HEK293 (cell line): ENCODE results near the gene STEAP1B.

Experiments
- CTCF ChIA-PET: fragments of 350-600 bp; formaldehyde crosslinking; extraction: SDS; loops from one replicate; lab custom pipeline; 2021; ENCODE audit warnings: antibody characterized with exemption; lab: Yijun Ruan, JAX
- POLR2A ChIA-PET: fragments of 300-600 bp; formaldehyde crosslinking; extraction: SDS; loops from one replicate; lab custom pipeline; 2020; ENCODE audit warnings: antibody characterized with exemption, inconsistent platforms; lab: Yijun Ruan, JAX
- H3K27ac ChIP-seq: fragments of 200-500 bp; sonication (Bioruptor generic); 2 replicates; pipeline ENCODE4 v1.5.1; 2014; ENCODE audit warnings: low read depth, low read length, control low read depth, inconsistent platforms; ENCODE audit errors: extremely low read depth
- H3K36me3 ChIP-seq, 2 experiments: fragments of 200-500 bp in 1 of 2; sonication (Bioruptor generic) in 1 of 2; 1 replicate in 1 of 2; 2 replicates in 1 of 2; pipeline ENCODE4 v1.5.1; 2014 to 2017; ENCODE audit warnings: inconsistent platforms in 2 of 2, low read length in 2 of 2; ENCODE audit not compliant: control insufficient read depth in 2 of 2, insufficient read depth in 1 of 2
- H3K4me1 ChIP-seq: fragments of 200-500 bp; sonication (Bioruptor generic); 2 replicates; pipeline ENCODE4 v1.5.1; 2014; ENCODE audit warnings: mild to moderate bottlenecking, low read length, inconsistent platforms; ENCODE audit not compliant: control insufficient read depth, insufficient read depth
- H3K4me3 ChIP-seq: 2 replicates; pipeline ENCODE4 v1.5.1; 2011; ENCODE audit warnings: low read depth, mild to moderate bottlenecking, control low read depth, low read length, moderate library complexity
- H3K9me3 ChIP-seq: fragments of 200-500 bp; sonication (Bioruptor generic); 2 replicates; pipeline ENCODE4 v1.5.1; 2014; ENCODE audit warnings: low read depth, low read length, inconsistent platforms; ENCODE audit not compliant: control insufficient read depth, insufficient read depth
- FEZF1 ChIP-seq: fragments of 450-650 bp; formaldehyde crosslinking; IDR thresholded peaks from 2 replicates; pipeline ENCODE4 v1.5.1; 2016; ENCODE audit warnings: missing biosample characterization, missing genetic modification characterization
- MYNN ChIP-seq: fragments of 450-650 bp; formaldehyde crosslinking; IDR thresholded peaks from 2 replicates; pipeline ENCODE4 v1.5.1; 2016; ENCODE audit warnings: missing biosample characterization, missing genetic modification characterization, borderline replicate concordance
- OSR2 ChIP-seq: fragments of 450-650 bp; formaldehyde crosslinking; IDR thresholded peaks from 2 replicates; pipeline ENCODE4 v1.5.1; 2016; ENCODE audit warnings: missing biosample characterization, missing genetic modification characterization
- PRDM4 ChIP-seq: fragments of 450-650 bp; formaldehyde crosslinking; IDR thresholded peaks from 2 replicates; pipeline ENCODE4 v1.5.1; 2017; ENCODE audit warnings: missing biosample characterization, missing genetic modification characterization
- SCRT1 ChIP-seq: fragments of 450-650 bp; formaldehyde crosslinking; IDR thresholded peaks from 2 replicates; pipeline ENCODE4 v1.5.1; 2016; ENCODE audit warnings: missing biosample characterization, missing genetic modification characterization, borderline replicate concordance
- SCRT2 ChIP-seq: fragments of 450-650 bp; formaldehyde crosslinking; IDR thresholded peaks from 2 replicates; pipeline ENCODE4 v1.5.1; 2016; ENCODE audit warnings: missing biosample characterization, missing genetic modification characterization
- ZBTB17 ChIP-seq: fragments of 450-650 bp; formaldehyde crosslinking; IDR thresholded peaks from 2 replicates; pipeline ENCODE4 v1.5.1; 2016; ENCODE audit warnings: missing biosample characterization, missing genetic modification characterization
- ZBTB48 ChIP-seq: fragments of 450-650 bp; formaldehyde crosslinking; IDR thresholded peaks from 2 replicates; pipeline ENCODE4 v1.5.1; 2016; ENCODE audit warnings: missing biosample characterization, missing genetic modification characterization
- ZBTB8A ChIP-seq: fragments of 450-650 bp; formaldehyde crosslinking; IDR thresholded peaks from 2 replicates; pipeline ENCODE4 v1.5.1; 2016; ENCODE audit warnings: missing biosample characterization, missing genetic modification characterization
- ZFHX2 ChIP-seq: fragments of 450-650 bp; formaldehyde crosslinking; conservative IDR thresholded peaks from 2 replicates; pipeline ENCODE4 v1.5.1; 2016; ENCODE audit warnings: missing biosample characterization, missing genetic modification characterization
- ZIC2 ChIP-seq: fragments of 450-650 bp; formaldehyde crosslinking; IDR thresholded peaks from 2 replicates; pipeline ENCODE4 v1.5.1; 2016; ENCODE audit warnings: missing biosample characterization, missing genetic modification characterization
- ZNF10 ChIP-seq: fragments of 450-650 bp; formaldehyde crosslinking; IDR thresholded peaks from 2 replicates; pipeline ENCODE4 v1.5.1; 2017; ENCODE audit warnings: missing biosample characterization, missing genetic modification characterization
- ZNF140 ChIP-seq: fragments of 450-650 bp; formaldehyde crosslinking; IDR thresholded peaks from 2 replicates; pipeline ENCODE4 v1.5.1; 2016; ENCODE audit warnings: missing biosample characterization, missing genetic modification characterization
- ZNF175 ChIP-seq: fragments of 450-650 bp; formaldehyde crosslinking; IDR thresholded peaks from 2 replicates; pipeline ENCODE4 v1.5.1; 2016; ENCODE audit warnings: missing biosample characterization, missing genetic modification characterization
- ZNF202 ChIP-seq: fragments of 450-650 bp; formaldehyde crosslinking; IDR thresholded peaks from 2 replicates; pipeline ENCODE4 v1.5.1; 2016; ENCODE audit warnings: missing biosample characterization, missing genetic modification characterization, borderline replicate concordance
- ZNF23 ChIP-seq: fragments of 450-650 bp; formaldehyde crosslinking; IDR thresholded peaks from 2 replicates; pipeline ENCODE4 v1.5.1; 2016; ENCODE audit warnings: missing biosample characterization, missing genetic modification characterization, borderline replicate concordance
- ZNF423 ChIP-seq: fragments of 450-650 bp; formaldehyde crosslinking; IDR thresholded peaks from 2 replicates; pipeline ENCODE4 v1.5.1; 2016; ENCODE audit warnings: missing biosample characterization, missing genetic modification characterization
- ZNF558 ChIP-seq: fragments of 450-650 bp; formaldehyde crosslinking; IDR thresholded peaks from 2 replicates; pipeline ENCODE4 v1.5.1; 2016; ENCODE audit warnings: missing biosample characterization, missing genetic modification characterization
- ZNF596 ChIP-seq: fragments of 450-650 bp; IDR thresholded peaks from 2 replicates; pipeline ENCODE4 v1.5.0; 2018; ENCODE audit warnings: missing biosample characterization, mild to moderate bottlenecking, missing genetic modification characterization, moderate library complexity
- ZNF600 ChIP-seq: fragments of 450-650 bp; formaldehyde crosslinking; IDR thresholded peaks from 2 replicates; pipeline ENCODE4 v1.5.1; 2016; ENCODE audit warnings: missing biosample characterization, missing genetic modification characterization
- ZNF654 ChIP-seq: fragments of 450-650 bp; formaldehyde crosslinking; IDR thresholded peaks from 2 replicates; pipeline ENCODE4 v1.5.1; 2016; ENCODE audit warnings: low read depth, missing biosample characterization, missing genetic modification characterization
- ZSCAN30 ChIP-seq: fragments of 450-650 bp; IDR thresholded peaks from 2 replicates; pipeline ENCODE4 v1.5.1; 2018; ENCODE audit warnings: missing biosample characterization, mild to moderate bottlenecking, missing genetic modification characterization, moderate library complexity
- TF ChIP-seq, protein P1 (sequence below): fragments of 450-650 bp; formaldehyde crosslinking; IDR thresholded peaks from 2 replicates; pipeline ENCODE4 v1.5.1; 2016; ENCODE audit warnings: missing biosample characterization, missing genetic modification characterization
- TF ChIP-seq, protein P2 (sequence below): fragments of 450-650 bp; formaldehyde crosslinking; IDR thresholded peaks from 2 replicates; pipeline ENCODE4 v1.5.1; 2017; ENCODE audit warnings: missing biosample characterization, missing genetic modification characterization
- TF ChIP-seq, protein P3 (sequence below): fragments of 450-650 bp; formaldehyde crosslinking; IDR thresholded peaks from 2 replicates; pipeline ENCODE4 v1.5.1; 2017; ENCODE audit warnings: missing biosample characterization, missing genetic modification characterization
- TF ChIP-seq, protein P4 (sequence below): fragments of 450-650 bp; formaldehyde crosslinking; IDR thresholded peaks from 2 replicates; pipeline ENCODE4 v1.5.1; 2016; ENCODE audit warnings: missing biosample characterization, missing genetic modification characterization
- TF ChIP-seq, protein P5 (sequence below): fragments of 450-650 bp; formaldehyde crosslinking; IDR thresholded peaks from 2 replicates; pipeline ENCODE4 v1.5.1; 2017; ENCODE audit warnings: missing biosample characterization, mild to moderate bottlenecking, missing genetic modification characterization, moderate library complexity
- TF ChIP-seq, protein P6 (sequence below): fragments of 450-650 bp; formaldehyde crosslinking; IDR thresholded peaks from 2 replicates; pipeline ENCODE4 v1.5.1; 2016; ENCODE audit warnings: missing biosample characterization, missing genetic modification characterization

The STEAP1B gene

GRCh38 chr7:22545529-22545928 is 45.5 kb upstream of the STEAP1B start (continued):
- peak; percentile 86 for TF ChIP-seq ZNF423 (tag by site-specific recombination)
- peak; percentile 81 for TF ChIP-seq OSR2 (tag by site-specific recombination)
- peak; percentile 62 for TF ChIP-seq ZNF596
- peak; percentile 16; the same call in 1 of the 2 replicates for TF ChIP-seq ZNF10 (tag by site-specific recombination)
- no peak for TF ChIP-seq ZNF202 (tag by site-specific recombination)
- TF ChIP-seq, protein P1, sequence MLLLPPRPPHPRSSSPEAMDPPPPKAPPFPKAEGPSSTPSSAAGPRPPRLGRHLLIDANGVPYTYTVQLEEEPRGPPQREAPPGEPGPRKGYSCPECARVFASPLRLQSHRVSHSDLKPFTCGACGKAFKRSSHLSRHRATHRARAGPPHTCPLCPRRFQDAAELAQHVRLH (tag by site-specific recombination) = peak; percentile 45; the same call in 1 of the 2 replicates
- 0 out of 2 replicates have a peak, but pooled peaks have one; percentile 24 for TF ChIP-seq ZBTB8A
- TF ChIP-seq, protein P2, sequence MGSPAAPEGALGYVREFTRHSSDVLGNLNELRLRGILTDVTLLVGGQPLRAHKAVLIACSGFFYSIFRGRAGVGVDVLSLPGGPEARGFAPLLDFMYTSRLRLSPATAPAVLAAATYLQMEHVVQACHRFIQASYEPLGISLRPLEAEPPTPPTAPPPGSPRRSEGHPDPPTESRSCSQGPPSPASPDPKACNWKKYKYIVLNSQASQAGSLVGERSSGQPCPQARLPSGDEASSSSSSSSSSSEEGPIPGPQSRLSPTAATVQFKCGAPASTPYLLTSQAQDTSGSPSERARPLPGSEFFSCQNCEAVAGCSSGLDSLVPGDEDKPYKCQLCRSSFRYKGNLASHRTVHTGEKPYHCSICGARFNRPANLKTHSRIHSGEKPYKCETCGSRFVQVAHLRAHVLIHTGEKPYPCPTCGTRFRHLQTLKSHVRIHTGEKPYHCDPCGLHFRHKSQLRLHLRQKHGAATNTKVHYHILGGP (tag by site-specific recombination) = 0 out of 2 replicates have a peak, but pooled peaks have one; percentile 34
- TF ChIP-seq ZSCAN30 (tag by site-specific recombination) = 0 out of 2 replicates have a peak, but pooled peaks have one; percentile 40
- peak; percentile 83 for TF ChIP-seq SCRT2
- peak; percentile 90 for TF ChIP-seq SCRT1 (tag by site-specific recombination)
- TF ChIP-seq PRDM4 (tag by site-specific recombination) = peak; percentile 56; the same call in 1 of the 2 replicates
- TF ChIP-seq, protein P3, sequence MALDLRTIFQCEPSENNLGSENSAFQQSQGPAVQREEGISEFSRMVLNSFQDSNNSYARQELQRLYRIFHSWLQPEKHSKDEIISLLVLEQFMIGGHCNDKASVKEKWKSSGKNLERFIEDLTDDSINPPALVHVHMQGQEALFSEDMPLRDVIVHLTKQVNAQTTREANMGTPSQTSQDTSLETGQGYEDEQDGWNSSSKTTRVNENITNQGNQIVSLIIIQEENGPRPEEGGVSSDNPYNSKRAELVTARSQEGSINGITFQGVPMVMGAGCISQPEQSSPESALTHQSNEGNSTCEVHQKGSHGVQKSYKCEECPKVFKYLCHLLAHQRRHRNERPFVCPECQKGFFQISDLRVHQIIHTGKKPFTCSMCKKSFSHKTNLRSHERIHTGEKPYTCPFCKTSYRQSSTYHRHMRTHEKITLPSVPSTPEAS = peak; percentile 40; the same call in 1 of the 2 replicates
- no peak for TF ChIP-seq ZNF175 (tag by site-specific recombination)
- peak; percentile 33; the same call in 1 of the 2 replicates for TF ChIP-seq ZBTB17 (tag by site-specific recombination)
- TF ChIP-seq MYNN (tag by site-specific recombination) = no peak

GRCh38 chr7:22544245-22544644 is 44.3 kb upstream of the STEAP1B start:
- no peaks in the 10 kb centered on the region for H3K36me3 ChIP-seq
- CTCF ChIA-PET = interaction anchor here (1.2 kb wide), 1 partner anchor 16 kb away, joined by 3 read pairs; no protein-coding TSS in a partner anchor
- TF ChIP-seq SCRT2 (no peak), ZNF654 (tag by site-specific recombination) (no peak), ZNF140 (no peak), FEZF1 (tag by site-specific recombination) (no peak), ZIC2 (tag by site-specific recombination) (no peak), ZNF558 (tag by site-specific recombination) (no peak), ZNF23 (tag by site-specific recombination) (no peak), ZBTB48 (tag by site-specific recombination) (no peak), ZFHX2 (tag by site-specific recombination) (no peak), ZNF600 (no peak)
- TF ChIP-seq, protein P4, sequence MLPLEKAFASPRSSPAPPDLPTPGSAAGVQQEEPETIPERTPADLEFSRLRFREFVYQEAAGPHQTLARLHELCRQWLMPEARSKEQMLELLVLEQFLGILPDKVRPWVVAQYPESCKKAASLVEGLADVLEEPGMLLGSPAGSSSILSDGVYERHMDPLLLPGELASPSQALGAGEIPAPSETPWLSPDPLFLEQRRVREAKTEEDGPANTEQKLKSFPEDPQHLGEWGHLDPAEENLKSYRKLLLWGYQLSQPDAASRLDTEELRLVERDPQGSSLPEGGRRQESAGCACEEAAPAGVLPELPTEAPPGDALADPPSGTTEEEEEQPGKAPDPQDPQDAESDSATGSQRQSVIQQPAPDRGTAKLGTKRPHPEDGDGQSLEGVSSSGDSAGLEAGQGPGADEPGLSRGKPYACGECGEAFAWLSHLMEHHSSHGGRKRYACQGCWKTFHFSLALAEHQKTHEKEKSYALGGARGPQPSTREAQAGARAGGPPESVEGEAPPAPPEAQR = no peak
- TF ChIP-seq, protein P5, sequence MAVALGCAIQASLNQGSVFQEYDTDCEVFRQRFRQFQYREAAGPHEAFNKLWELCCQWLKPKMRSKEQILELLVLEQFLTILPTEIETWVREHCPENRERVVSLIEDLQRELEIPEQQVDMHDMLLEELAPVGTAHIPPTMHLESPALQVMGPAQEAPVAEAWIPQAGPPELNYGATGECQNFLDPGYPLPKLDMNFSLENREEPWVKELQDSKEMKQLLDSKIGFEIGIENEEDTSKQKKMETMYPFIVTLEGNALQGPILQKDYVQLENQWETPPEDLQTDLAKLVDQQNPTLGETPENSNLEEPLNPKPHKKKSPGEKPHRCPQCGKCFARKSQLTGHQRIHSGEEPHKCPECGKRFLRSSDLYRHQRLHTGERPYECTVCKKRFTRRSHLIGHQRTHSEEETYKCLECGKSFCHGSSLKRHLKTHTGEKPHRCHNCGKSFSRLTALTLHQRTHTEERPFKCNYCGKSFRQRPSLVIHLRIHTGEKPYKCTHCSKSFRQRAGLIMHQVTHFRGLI (tag by site-specific recombination) = no peak
- TF ChIP-seq, protein P6, sequence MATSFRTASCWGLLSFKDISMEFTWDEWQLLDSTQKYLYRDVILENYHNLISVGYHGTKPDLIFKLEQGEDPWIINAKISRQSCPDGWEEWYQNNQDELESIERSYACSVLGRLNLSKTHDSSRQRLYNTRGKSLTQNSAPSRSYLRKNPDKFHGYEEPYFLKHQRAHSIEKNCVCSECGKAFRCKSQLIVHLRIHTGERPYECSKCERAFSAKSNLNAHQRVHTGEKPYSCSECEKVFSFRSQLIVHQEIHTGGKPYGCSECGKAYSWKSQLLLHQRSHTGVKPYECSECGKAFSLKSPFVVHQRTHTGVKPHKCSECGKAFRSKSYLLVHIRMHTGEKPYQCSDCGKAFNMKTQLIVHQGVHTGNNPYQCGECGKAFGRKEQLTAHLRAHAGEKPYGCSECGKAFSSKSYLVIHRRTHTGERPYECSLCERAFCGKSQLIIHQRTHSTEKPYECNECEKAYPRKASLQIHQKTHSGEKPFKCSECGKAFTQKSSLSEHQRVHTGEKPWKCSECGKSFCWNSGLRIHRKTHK (tag by site-specific recombination) = no peak
- no peak overlapping the region for H3K4me3 ChIP-seq
- no peaks in the 10 kb centered on the region for H3K9me3 ChIP-seq
- POLR2A ChIA-PET = no interaction called here
- H3K4me1 ChIP-seq = peaks cover 19% of the 10 kb centered on the region
- peak overlapping the region; percentile 64; the same call in 1 of the 2 replicates for H3K27ac ChIP-seq
